Dermis microvascular lymphatic vessel endothelial cell (primary cell): ENCODE measurements around the gene RHNO1. TPM values are rescaled to one million over a fixed set of nuclear protein-coding genes. Genes with fewer than 3 reads are reported as not detected.
"Not testable (repeated sequence)": the region's sequence is repeated elsewhere in the genome, so short reads cannot be mapped to it uniquely, and the experiment has no call there.

Experiments used
- DNase-seq, 2 donors: peaks; one replicate each; pipeline versions ENCODE4 v3.0.0 to v3.0.0-alpha.2; 2010; ENCODE audit warnings: low read depth in 2 of 2
- total RNA-seq: library from RNA; depleted of rRNA; stranded (reverse); fragments of >200 nt; gene quantifications from 2 replicates; pipeline ENCODE4 v1.2.1, GENCODE V29; 2014

The RHNO1 gene
- total RNA-seq, 1 donor from 2014 or later = 19.4 TPM

DNA sequence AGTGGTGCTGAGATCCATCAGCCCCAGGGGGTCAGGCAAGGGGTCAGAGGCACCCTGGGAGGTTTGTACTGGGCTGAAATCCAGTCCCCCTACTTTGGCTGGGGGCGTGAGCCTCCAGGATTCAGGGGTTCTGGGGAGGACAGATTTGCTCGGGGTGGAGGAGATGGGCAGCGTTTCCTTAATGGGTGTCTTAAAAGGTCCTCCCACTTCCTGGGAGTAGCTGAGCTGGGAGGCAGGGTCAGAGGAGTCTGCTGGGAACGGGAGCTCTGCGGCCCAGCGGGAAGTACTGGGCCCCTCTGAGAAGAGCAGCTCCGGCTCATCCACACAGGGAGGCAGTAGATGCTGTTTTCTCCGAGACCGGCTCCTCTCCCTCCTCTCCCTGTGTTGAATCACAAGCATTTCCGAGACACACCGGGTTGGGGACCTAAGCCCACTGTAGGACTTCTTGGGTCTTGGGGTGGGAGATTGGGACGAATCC lies 18.0 kb upstream of the RHNO1 start:
- no peak for DNase-seq

DNA sequence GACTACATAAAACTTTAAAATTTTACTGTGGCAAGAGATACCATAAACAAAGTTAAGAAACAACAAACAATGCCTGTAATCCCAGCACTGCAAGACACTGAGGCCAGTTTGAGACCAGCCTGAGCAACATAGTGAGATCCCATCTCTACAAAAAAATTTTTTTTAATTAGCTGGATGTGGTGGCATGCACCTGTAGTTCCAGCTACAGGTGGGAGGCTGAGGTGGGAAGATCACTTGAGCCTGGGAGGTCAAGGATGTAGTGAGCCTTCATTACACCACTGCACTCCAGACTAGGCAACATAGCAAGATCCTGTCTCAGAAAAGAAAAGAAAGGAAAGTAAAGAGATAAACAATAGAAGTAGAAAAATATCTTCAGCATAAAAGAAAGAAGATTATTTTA lies 16.9 kb upstream of the RHNO1 start:
- no peak for DNase-seq

DNA sequence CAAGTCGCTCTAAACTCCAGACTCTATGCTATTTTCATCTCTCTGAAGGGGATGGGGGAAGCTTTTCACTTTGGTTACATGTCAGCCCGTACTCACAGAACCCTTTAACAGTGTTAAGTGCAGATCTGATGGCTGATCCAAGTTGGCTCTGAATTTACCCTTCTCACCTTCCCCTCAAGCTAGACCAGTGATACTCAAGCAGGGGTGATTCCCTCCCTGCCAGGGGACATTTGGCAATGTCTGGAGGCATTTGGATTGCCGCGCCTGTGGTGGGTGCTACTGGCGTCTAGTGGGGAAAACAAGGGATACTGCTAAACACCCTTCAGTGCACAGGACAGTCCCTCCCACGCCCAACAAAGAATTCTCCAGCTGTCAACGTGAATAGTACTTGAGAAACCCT lies 14.1 kb upstream of the RHNO1 start:
- no peak for DNase-seq

DNA sequence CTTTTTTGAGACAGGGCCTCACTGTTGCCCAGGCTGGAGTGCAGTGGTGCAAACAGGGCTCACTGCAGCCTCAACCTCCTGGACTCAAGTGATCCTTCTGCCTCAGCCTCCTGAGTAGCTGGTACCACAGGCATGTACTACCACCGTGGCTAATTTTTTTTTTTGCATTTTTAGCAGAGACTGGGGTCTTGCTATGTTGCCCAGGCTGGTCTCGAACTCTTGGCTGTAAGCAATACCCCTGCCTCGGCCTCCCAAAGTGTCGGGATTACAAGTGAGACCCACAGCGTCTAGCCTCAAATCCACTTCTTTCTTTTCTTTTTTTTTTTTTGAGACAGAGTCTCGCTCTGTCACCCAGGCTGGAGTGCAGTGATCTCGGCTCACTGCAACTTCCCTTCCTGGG lies 13.6 kb upstream of the RHNO1 start:
- DNase-seq = not testable (repeated sequence)

DNA sequence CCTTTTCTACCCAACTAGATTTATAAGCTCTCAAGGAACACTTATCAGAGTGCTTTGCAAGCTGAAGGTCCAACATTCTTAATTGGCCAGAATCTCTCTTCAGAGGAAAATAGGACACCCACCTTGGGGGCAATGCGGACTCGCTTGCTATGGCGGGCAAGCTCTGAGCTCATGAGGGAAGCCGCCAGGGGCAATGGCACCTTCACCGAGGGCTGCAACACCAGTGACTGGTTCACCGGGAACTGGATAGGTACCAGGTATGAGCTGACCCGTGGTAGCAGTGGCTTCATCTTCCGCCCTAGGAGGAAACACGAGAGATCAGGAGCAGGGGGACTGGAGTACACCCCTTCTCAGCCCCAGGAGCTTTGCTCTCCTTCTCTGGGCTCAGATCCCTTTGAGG lies 12.8 kb upstream of the RHNO1 start:
- DNase-seq = no peak

DNA sequence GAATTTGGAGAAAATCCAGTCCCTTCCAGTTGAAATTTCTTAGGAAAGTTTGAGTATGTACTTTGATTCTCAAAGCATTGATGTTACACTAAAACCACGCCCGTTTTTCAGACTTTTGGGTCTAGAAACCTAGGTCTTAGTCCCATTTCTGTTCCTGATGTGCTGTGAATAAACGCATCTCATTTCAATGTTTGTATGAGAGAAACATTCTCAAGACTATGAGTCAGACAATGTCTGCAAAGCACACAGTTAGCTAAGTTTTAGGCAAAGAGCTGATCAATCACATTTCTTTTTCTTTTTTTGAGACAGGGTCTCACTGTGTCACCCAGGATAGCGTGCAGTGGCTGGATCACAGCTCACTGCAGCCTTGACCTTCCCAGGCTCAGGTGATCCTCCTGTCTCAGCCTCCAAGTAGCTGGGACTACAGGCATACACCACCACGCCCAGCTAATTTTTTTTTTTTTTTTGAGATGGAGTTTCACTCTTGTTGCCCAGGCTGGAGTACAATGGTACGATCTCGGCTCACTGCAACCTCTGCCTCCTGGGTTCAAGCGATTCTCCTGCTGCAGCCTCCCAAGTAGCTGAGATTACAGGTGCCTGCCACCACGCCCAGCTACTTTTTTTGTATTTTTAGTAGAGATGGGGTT lies 7.9 kb upstream of the RHNO1 start:
- DNase-seq = not testable (repeated sequence)

- DNase-seq = peak in 1 of 2 donors; percentile 10
Observed at GRCh38 chr12:2876431-2877046, 484 bp upstream of the RHNO1 start.

GRCh38 chr12:2877953-2878732 lies 1.1 kb downstream of the RHNO1 start:
- no peak for DNase-seq

DNA sequence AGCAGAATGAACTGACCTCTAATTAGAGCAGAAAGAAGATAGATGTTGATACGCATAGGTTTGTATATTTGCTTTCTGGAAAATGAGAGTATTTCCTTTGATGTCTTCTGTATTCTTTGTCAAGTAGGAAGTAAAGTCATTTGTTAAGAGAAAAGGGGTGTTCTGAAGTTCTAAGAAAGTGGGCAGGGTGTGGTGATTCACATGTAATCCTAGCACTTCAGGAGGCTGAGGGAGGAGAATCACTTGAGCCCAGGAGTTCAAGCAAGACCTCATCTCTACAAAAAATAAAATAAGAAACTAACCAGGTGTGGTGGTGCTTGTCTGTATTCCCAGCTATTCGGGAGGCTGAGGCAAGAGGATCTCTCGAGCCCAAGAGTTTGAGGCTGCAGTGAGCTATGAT lies 2.8 kb downstream of the RHNO1 start:
- DNase-seq = no peak

- no peak for DNase-seq
Observed at GRCh38 chr12:2884810-2885209, 7.8 kb downstream of the RHNO1 start.

DNA sequence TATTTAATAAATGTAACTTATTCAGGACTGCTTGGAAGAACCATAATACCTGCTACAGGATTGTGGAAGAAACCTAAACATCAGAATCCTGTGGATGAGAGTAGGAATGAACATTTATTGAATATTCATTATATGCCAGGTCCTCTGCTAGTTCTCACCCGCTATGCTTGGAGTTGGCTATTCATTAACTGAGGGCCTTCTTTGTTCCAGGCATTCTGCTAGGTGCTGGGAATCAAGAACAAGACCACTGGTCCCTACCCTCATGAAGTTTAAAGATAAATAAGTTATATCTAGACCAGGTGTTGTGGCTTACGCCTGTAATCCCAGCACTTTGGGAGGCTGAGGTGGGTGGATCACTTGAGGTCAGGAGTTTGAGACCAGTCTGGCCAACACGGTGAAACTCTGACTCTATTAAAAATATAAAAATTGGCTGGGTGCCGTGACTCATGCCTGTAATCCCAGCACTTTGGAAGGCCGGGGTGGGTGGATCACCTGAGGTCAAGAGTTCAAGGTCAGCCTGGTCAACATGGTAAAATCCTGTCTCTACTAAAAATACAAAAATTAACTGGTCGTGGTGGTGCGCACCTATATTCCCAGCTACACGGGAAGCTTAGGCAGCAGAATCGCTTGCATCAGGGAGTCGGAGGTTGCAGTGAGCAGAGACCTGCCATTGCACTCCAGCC lies 9.9 kb downstream of the RHNO1 start:
- DNase-seq = no peak

DNA sequence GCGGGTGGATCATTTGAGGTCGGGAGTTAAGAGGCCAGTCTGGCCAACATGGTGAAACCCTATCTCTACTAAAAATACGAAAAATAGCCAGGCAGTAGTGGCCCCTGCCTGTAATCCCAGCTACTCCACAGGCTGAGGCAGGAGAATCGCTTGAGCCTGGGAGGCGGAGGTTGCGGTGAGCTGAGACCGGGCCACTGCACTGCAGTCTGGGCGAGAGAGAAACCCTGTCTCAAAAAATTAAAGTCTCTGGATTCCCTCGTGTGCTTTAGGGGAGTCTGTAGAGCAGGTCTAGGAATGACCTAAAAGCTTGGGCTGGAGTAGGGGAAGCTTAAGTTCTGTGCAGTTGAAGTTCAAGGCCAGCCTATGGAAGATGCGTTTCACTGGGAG lies 13.0 kb downstream of the RHNO1 start:
- DNase-seq = no peak

DNA sequence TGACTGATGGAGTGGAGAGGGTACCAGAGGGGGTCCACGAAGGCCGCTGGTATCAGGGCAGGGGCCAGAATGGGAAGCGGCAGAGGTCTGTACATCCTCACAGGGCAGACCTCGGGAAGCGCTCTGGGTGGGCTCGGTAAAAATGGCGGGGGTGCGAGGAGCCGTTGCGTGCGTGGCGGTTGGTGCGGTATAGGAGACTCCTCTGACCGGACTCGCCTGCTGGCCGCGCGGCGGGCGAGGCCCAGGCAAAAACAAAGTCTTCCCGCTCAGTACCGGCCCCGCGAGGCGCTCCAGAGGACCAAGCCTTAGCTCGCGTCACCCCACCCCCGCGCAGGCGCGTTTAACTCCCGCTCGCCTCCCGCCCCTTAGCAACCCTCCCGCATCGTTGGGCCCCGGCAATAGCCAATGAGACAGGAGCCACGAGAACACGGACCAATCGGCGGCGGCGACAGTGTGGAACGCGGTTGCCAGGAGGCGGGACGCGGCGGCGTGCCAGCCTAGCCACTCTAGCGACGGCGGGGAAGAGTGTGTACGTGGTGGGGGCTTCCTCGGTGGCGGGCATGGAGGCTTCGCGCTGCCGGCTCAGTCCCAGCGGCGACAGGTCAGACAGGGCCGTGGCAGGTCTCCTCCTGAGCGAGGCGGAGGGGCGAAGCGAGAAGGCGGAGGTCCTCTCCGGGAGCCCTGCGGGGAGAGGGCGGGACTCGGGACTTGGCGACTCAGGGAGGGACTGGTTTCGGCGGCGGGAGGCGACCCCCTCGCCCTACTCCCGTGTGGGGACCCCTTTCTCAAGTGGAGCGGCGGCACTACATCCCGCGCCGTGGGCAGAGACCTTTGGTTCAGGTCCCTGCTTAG lies 13.6 kb downstream of the RHNO1 start, which contains the start of gene TULP3:
Gene TULP3, plus strand, starts transcription at position 504 of the 852 bp plus-strand sequence. Its CDS starts 57 bp downstream, at position 561.
- DNase-seq = peak; percentile 91 to 99

- DNase-seq = peak; percentile 22 to 65
Observed at GRCh38 chr12:2891240-2892053, 14.4 kb downstream of the RHNO1 start.

- DNase-seq = no peak
Observed at GRCh38 chr12:2892246-2892645, 15.2 kb downstream of the RHNO1 start.

GRCh38 chr12:2893007-2893406 lies 16.0 kb downstream of the RHNO1 start:
- peak; percentile 39 to 43 for DNase-seq

GRCh38 chr12:2895051-2895451 lies 18.0 kb downstream of the RHNO1 start:
- no peak for DNase-seq

DNA sequence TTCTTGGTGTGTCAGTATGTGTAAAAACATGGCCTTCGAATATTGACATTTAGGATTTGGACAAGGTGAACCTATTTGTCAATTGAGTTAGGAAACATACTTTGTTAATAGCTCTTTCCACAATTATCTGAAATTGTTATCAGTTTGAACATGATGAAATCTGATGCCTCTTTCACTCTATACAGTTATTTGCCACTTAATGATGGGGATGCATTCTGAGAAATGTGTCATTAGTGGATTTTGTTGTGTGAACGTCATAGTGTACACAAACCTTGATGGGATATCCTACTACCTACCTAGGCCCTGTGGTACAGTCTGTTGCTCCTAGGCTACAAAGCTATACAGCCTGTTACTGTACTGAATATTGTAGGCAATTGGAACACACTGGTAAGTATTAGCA lies 18.5 kb downstream of the RHNO1 start:
- no peak for DNase-seq

DNA sequence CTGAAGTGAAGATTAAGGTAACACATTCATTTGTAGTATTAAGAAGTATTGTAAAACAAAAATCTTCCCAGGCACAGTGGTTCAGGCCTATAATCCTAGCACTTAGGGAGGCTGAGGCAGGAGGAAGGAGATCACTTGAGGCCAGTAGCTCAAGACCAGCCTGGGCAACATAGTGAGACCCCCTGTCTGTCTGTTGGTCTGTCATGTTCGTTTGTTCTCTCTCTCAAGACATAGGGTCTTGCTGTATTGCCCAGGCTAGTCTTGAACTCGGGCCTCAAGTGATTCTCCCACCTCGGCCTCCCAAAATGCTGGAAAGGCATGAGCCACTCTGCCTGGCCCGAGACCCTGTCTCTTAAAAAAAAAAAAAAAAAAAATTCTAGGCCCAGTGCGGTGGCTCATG lies 20.4 kb downstream of the RHNO1 start:
- no peak for DNase-seq

DNA sequence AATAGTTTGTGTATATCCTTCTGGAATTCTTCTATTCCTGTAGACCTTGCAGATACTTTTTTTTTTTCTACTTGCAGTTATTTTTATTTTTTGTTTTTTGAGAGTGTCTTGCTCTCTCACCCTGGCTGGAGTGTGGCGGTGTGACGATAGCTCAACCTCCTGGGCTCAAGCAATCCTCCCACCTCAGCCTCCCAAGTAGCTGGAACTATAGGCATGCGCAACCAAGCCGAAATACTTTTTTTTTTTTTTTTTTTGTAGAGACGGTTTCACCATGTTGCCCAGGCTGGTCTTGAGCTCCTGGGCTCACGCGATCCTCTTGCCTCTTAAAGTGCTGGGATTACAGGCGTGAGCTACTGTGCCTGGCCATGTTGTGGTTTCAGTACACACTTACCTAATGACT lies 23.6 kb downstream of the RHNO1 start:
- DNase-seq = no peak
